NB4 (cell line): Measurements from ENCODE around the gene NFATC1.
A peak's percentile ranks its signal among the peaks of the same experiment; 100 is the strongest.

ENCODE experiments used
- CTCF ChIP-seq: IDR thresholded peaks from one replicate; pipeline ENCODE4 v1.5.1; 2012; ENCODE audit warnings: low read depth, low read length
- MYC ChIP-seq: IDR thresholded peaks from 2 replicates; pipeline ENCODE4 v1.6.1; 2011; ENCODE audit warnings: low read depth, low read length
- POLR2A ChIP-seq: IDR thresholded peaks from 2 replicates; pipeline ENCODE4 v1.6.1; 2011; ENCODE audit warnings: mild to moderate bottlenecking; ENCODE audit not compliant: insufficient read length; ENCODE audit errors: extremely low read depth

GRCh38 chr18:79465392-79465991, 69.8 kb downstream of the NFATC1 start:
- TF ChIP-seq CTCF: no peak
- TF ChIP-seq POLR2A: peak; percentile 22
- TF ChIP-seq MYC: no peak
